Neural progenitor cell (in vitro differentiated cells): ENCODE results near the gene ZFAND2B.

ENCODE experiments used
- EZH2 ChIP-seq: fragments of 200-600 bp; sonication (generic); IDR thresholded peaks from 2 replicates; pipeline ENCODE4 v1.6.1; 2017; ENCODE audit warnings: antibody characterized with exemption, mild to moderate bottlenecking, moderate library complexity
- EZH2phosphoT487 ChIP-seq: fragments of 200-600 bp; sonication (generic); IDR thresholded peaks from 2 replicates; pipeline ENCODE4 v1.6.1; 2017; ENCODE audit warnings: antibody characterized with exemption
- TF ChIP-seq, protein P1 (sequence below): fragments of 200-600 bp; sonication (generic); IDR thresholded peaks from 2 replicates; pipeline ENCODE4 v1.5.1; 2017; ENCODE audit warnings: antibody characterized with exemption, mild to moderate bottlenecking

DNA sequence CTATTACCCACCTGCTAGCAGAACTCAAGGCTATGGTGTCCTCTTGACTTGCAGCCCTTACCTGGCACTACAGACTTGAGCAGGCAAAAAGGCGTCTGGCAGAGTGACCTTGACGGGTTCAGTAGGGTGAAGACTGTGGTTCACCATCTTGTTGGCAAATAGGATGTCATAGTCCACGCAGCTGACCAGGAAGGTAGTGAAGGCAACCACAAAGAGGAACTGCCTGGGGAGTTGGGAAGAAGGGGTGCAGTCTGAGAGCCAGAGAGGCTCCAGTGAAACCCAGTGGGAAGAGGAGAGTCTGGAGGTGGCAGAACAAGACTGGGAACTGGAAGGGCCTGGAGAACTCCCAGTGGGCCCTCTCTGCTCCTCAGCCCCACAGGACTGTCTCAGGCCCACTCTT, 18.8 kb downstream of the ZFAND2B start:
- TF ChIP-seq, protein P1, sequence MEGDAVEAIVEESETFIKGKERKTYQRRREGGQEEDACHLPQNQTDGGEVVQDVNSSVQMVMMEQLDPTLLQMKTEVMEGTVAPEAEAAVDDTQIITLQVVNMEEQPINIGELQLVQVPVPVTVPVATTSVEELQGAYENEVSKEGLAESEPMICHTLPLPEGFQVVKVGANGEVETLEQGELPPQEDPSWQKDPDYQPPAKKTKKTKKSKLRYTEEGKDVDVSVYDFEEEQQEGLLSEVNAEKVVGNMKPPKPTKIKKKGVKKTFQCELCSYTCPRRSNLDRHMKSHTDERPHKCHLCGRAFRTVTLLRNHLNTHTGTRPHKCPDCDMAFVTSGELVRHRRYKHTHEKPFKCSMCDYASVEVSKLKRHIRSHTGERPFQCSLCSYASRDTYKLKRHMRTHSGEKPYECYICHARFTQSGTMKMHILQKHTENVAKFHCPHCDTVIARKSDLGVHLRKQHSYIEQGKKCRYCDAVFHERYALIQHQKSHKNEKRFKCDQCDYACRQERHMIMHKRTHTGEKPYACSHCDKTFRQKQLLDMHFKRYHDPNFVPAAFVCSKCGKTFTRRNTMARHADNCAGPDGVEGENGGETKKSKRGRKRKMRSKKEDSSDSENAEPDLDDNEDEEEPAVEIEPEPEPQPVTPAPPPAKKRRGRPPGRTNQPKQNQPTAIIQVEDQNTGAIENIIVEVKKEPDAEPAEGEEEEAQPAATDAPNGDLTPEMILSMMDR = no peak
- TF ChIP-seq EZH2 (no peak), EZH2phosphoT487 (no peak)
